Measurements from ENCODE around the gene PRR18.

The PRR18 gene, protein sequence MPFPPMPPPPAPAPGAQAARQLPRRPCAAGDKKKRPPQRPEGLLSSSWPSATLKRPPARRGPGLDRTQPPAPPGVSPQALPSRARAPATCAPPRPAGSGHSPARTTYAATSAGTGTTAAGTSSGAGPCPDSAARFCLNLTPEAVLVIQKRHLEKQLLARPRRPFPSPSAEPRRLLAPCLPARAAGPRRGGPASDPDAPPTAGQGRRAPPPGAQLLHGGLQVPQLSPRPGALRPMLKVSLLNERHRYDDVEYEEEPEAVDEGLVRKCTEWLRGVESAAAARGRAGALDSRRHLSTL

DNA sequence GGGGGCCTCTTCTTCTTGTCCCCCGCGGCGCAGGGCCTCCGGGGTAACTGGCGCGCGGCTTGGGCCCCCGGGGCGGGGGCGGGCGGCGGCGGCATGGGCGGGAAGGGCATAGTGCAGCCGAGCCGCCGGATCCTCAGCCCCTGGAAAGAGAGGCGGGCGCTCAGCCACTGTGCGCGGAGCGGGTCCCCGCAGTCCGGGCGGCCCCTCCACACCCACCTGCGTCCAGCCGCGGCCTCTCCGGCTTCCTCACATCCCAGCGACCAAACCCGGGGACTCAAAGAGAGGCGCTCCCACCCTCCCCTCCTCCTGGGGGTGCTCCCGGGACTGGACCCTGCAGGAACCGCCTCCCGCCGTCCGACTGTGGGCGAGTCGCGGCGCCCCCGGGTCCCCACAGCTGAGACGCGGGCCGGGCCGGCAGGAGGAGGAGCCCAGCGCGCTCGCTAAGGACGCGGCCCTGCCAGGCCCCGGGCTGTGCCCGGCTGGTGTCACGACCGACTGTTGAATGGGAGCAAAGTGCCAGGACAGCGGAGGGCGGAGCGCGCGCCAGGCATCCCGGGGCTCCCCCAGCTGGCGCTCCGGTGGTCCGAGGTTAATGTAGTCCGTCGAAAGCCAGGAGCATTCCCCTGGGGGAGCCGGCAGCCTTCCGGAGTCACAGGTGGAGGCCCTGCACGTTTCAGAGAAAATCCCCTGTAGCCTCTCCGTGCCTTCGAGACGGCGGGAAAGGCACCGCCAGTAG, at the start of gene PRR18:
TSS of gene PRR18 (minus strand) at position 360 of the 736 bp plus-strand sequence. CDS start at position 110, 250 bp downstream.
- DNase-seq (ENCODE audit: low read depth), result no peak
- TF ChIP-seq, protein P1, sequence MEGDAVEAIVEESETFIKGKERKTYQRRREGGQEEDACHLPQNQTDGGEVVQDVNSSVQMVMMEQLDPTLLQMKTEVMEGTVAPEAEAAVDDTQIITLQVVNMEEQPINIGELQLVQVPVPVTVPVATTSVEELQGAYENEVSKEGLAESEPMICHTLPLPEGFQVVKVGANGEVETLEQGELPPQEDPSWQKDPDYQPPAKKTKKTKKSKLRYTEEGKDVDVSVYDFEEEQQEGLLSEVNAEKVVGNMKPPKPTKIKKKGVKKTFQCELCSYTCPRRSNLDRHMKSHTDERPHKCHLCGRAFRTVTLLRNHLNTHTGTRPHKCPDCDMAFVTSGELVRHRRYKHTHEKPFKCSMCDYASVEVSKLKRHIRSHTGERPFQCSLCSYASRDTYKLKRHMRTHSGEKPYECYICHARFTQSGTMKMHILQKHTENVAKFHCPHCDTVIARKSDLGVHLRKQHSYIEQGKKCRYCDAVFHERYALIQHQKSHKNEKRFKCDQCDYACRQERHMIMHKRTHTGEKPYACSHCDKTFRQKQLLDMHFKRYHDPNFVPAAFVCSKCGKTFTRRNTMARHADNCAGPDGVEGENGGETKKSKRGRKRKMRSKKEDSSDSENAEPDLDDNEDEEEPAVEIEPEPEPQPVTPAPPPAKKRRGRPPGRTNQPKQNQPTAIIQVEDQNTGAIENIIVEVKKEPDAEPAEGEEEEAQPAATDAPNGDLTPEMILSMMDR (conservative IDR thresholded peaks at IDR 0.05; ENCODE audit: low read length), result no peak
- H3K4me3 ChIP-seq (ENCODE audit: low read length), result no peak within 1 kb of the TSS

DNA sequence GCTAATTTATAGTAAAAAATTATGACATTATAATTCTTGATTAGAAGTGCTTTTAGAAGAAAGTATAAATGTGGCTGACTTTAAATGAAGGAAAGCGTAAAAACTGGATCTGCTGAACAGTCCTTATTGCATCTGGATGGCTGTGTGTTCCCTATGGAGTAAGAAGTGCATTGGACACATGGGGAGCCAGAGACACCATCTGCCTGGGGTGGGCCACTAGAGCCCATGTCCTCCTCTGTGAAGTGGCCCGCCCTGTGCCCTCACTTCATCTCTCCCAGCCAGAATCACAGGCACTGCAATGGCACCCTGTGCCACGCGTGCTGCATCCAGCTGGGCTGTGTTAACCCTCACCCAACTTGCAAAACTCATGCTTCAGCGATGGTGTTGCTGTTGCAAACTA, 47.4 kb upstream of the PRR18 start:
- no peak for DNase-seq (ENCODE audit: low read depth)
- H3K4me3 ChIP-seq (ENCODE audit: low read length), result no peak overlapping the region
- TF ChIP-seq, protein P1 (conservative IDR thresholded peaks at IDR 0.05; ENCODE audit: low read length), result no peak

DNA sequence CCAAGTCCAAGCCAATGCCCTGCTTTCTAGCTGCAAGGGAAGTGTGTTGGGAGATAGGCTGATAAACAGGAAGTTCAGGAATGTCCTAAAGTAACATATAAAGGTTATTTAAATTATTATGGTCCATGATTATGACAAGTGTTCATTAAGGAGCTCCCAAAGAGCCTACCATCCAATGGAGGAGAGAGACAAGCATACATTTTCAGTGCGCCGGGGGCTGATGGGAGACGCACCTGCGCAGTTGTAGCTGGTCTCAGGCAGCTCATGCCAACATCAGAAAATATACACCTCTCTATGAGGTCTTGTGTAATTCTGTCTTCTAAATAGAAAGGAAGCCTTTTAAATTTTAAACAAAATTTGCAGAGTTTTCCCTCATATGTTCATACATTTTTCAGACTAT, 46.8 kb upstream of the PRR18 start:
- no peak overlapping the region for H3K4me3 ChIP-seq (ENCODE audit: low read length)
- DNase-seq (ENCODE audit: low read depth), result no peak
- TF ChIP-seq, protein P1 (conservative IDR thresholded peaks at IDR 0.05; ENCODE audit: low read length), result no peak

DNA sequence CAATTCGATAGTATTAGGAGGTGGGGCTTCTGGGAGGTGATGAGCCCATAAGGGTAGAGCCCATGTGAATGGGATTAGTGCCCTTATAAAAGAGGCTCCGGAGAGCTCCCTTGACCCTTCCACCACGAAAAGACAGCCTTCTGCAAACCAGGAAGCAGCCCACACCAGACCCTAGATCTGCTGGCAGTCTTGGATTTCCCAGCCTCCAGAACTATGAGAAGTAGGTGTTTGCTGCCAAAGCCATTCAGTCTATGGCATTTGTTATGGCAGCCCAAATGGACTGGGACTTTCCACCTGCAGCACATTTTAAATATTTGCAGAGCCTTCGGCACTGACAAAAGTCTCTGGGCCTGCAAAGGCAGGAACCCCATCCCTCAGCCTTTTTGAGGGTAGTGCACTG, 46.0 kb upstream of the PRR18 start:
- TF ChIP-seq, protein P1 (conservative IDR thresholded peaks at IDR 0.05; ENCODE audit: low read length), result no peak
- DNase-seq (ENCODE audit: low read depth), result no peak
- H3K4me3 ChIP-seq (ENCODE audit: low read length), result no peak overlapping the region

DNA sequence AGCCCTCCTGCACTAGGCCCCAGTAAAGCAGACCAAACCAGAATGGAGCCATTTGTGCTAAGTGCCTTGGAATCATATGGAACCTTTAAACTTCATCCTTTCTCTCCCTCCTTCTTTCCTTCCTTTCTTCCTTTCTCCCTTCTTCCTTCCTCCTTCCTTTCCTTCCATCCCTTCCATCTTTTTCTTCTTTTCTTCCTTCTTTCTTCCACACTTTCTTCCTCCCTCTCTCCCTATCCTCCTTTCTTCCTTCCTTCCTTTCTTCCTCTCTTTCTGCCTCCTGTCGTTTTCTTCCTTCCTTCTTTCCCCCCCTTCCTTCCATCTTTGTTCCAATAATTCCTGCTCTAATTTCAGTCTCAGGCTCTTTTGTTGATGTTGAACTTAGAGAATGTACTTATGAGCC, 45.3 kb upstream of the PRR18 start:
- DNase-seq (ENCODE audit: low read depth), result no peak
- TF ChIP-seq, protein P1 (conservative IDR thresholded peaks at IDR 0.05; ENCODE audit: low read length), result no peak
- H3K4me3 ChIP-seq (ENCODE audit: low read length), result no peak overlapping the region

DNA sequence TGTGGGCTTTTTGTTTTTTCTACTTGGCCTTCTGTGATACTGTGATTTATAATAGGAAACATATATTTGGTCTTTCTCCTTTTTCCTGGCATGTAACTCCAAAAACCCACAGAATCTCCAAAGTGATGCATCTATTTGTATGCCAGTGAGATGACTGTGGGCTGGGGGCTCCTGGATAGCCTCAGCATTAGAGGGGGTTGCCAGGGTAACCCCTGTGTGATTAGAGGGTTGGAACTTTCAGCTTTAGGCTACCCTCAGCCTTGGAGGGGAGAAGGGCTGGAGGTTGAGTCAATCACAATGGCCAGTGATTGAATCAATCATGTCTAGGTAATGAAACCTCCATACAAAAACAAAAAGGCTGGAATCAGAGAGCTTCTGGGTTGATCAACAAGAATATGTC, 44.7 kb upstream of the PRR18 start:
- no peak overlapping the region for H3K4me3 ChIP-seq (ENCODE audit: low read length)
- DNase-seq (ENCODE audit: low read depth), result no peak
- TF ChIP-seq, protein P1 (conservative IDR thresholded peaks at IDR 0.05; ENCODE audit: low read length), result no peak
